BJ (cell line): Measurements from ENCODE around the gene R3HCC1L. TPM values are rescaled to one million over a fixed set of nuclear protein-coding genes. Genes with fewer than 3 reads are reported as not detected.

ENCODE experiments used
- CTCF ChIA-PET: fragments of 350-600 bp; formaldehyde crosslinking; extraction: SDS; loops from one replicate; lab custom pipeline; 2021; ENCODE audit warnings: antibody characterized with exemption, inconsistent platforms; lab: Yijun Ruan, JAX
- POLR2A ChIA-PET: fragments of 300-600 bp; sonication (Branson Sonifier 250); formaldehyde crosslinking; extraction: SDS; loops from one replicate; lab custom pipeline; 2021; ENCODE audit warnings: antibody characterized with exemption; lab: Charles Lee
- DNase-seq: peaks from one replicate; pipeline ENCODE4 v3.0.0-alpha.2; 2011; ENCODE audit warnings: low read depth
- H3K27me3 ChIP-seq: 2 replicates; pipeline ENCODE4 v1.6.0; 2011; ENCODE audit warnings: low read length; ENCODE audit not compliant: control insufficient read depth, insufficient read depth
- H3K36me3 ChIP-seq: 2 replicates; pipeline ENCODE4 v1.5.1; 2011; ENCODE audit warnings: low read length; ENCODE audit not compliant: control insufficient read depth, insufficient read depth
- H3K4me3 ChIP-seq: 2 replicates; pipeline ENCODE4 v1.5.1; 2011; ENCODE audit warnings: low read depth, mild to moderate bottlenecking, control low read depth, low read length
- polyA plus RNA-seq: library from polyadenylated mRNA; depleted of rRNA; stranded (reverse); fragments of >200 nt; gene quantifications from 2 replicates; pipeline ENCODE4 v1.2.3, GENCODE V29; 2011
- TF ChIP-seq, protein P1 (sequence below): IDR thresholded peaks from 2 replicates; pipeline ENCODE4 v1.5.1; 2011; ENCODE audit warnings: low read depth, mild to moderate bottlenecking, control low read depth, inconsistent platforms, low read length, moderate library complexity; ENCODE audit not compliant: insufficient read depth

Gene R3HCC1L
- polyA plus RNA-seq, 1 experiment, result 5.6 TPM

- CTCF ChIA-PET, result interaction anchor here (1.0 to 6.4 kb wide), 6 partner anchors 65 to 162 kb away, joined by 3 to 64 read pairs (median 16); no protein-coding TSS in a partner anchor
These were observed 109.7 kb downstream of the R3HCC1L start for GRCh38 chr10:98244141-98244540.

GRCh38 chr10:98244586-98244985 is 110.1 kb downstream of the R3HCC1L start:
- no peak for DNase-seq
- ChIA-PET CTCF (interaction anchor here (0.7 to 6.4 kb wide), 4 partner anchors 65 to 150 kb away, joined by 3 to 64 read pairs (median 16); no protein-coding TSS in a partner anchor), POLR2A (no interaction called here)
- H3K27me3 ChIP-seq, result no peaks in the 10 kb centered on the region
- TF ChIP-seq, protein P1, sequence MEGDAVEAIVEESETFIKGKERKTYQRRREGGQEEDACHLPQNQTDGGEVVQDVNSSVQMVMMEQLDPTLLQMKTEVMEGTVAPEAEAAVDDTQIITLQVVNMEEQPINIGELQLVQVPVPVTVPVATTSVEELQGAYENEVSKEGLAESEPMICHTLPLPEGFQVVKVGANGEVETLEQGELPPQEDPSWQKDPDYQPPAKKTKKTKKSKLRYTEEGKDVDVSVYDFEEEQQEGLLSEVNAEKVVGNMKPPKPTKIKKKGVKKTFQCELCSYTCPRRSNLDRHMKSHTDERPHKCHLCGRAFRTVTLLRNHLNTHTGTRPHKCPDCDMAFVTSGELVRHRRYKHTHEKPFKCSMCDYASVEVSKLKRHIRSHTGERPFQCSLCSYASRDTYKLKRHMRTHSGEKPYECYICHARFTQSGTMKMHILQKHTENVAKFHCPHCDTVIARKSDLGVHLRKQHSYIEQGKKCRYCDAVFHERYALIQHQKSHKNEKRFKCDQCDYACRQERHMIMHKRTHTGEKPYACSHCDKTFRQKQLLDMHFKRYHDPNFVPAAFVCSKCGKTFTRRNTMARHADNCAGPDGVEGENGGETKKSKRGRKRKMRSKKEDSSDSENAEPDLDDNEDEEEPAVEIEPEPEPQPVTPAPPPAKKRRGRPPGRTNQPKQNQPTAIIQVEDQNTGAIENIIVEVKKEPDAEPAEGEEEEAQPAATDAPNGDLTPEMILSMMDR, result no peak
- no peak overlapping the region for H3K4me3 ChIP-seq
- peaks cover 13% of the 10 kb centered on the region for H3K36me3 ChIP-seq

More at GRCh38 chr10:98244141-98244540, 109.7 kb downstream of the R3HCC1L start:
- Histone ChIP-seq H3K4me3 (no peak overlapping the region), H3K36me3 (peaks cover 13% of the 10 kb centered on the region), H3K27me3 (no peaks in the 10 kb centered on the region)
- TF ChIP-seq, protein P1, result no peak
- POLR2A ChIA-PET, result interaction anchor here (0.6 kb wide), 1 partner anchor 713 kb away, joined by 3 read pairs; no protein-coding TSS in a partner anchor
- DNase-seq, result no peak

- no peaks in the 10 kb centered on the region for H3K27me3 ChIP-seq
- CTCF ChIA-PET, result interaction anchor here (1.2 to 6.4 kb wide), 5 partner anchors 55 to 178 kb away, joined by 3 to 64 read pairs (median 12); no protein-coding TSS in a partner anchor
- peak; percentile 57 for DNase-seq
These were observed 112.7 kb downstream of the R3HCC1L start for GRCh38 chr10:98246911-98247805.

GRCh38 chr10:98248018-98248417 is 113.6 kb downstream of the R3HCC1L start:
- Histone ChIP-seq H3K4me3 (no peak overlapping the region), H3K27me3 (no peaks in the 10 kb centered on the region), H3K36me3 (peaks cover 30% of the 10 kb centered on the region)
- TF ChIP-seq, protein P1, result no peak
- DNase-seq, result no peak
- CTCF ChIA-PET, result interaction anchor here (0.6 to 6.4 kb wide), 5 partner anchors 15 to 147 kb away, joined by 3 to 64 read pairs (median 12); no protein-coding TSS in a partner anchor
- POLR2A ChIA-PET, result no interaction called here

More at GRCh38 chr10:98246911-98247805, 112.7 kb downstream of the R3HCC1L start:
- peaks cover 24% of the 10 kb centered on the region for H3K36me3 ChIP-seq
- POLR2A ChIA-PET, result interaction anchor here (0.5 kb wide), 1 partner anchor 563 kb away, joined by 5 read pairs; no protein-coding TSS in a partner anchor
- H3K4me3 ChIP-seq, result no peak overlapping the region
- TF ChIP-seq, protein P1, result no peak

DNA sequence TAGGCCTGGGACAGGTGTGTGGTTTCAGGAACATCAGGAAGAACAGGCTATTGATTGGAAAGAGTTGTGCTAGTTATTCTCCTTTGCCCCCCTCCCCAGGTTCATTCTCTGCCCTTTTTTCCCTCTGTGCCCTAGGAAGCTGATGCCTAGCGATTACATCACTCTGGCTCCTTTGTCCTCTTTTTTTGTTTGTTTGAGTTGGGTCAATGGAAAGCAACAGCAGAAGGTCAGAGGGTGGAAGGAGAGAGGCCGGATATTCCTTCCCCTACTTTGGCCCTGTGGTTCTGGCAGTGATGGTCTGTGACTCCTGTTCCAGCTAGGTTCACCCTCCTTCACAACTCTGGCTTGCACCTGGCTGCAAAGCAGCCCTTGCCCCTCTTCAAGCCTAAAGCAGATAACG is 114.7 kb downstream of the R3HCC1L start:
- ChIA-PET POLR2A (interaction anchor here (0.6 kb wide), 1 partner anchor 118 kb away, joined by 3 read pairs; no protein-coding TSS in a partner anchor), CTCF (interaction anchor here (0.8 to 4.9 kb wide), 3 partner anchors 13 to 146 kb away, joined by 3 to 30 read pairs (median 7); no protein-coding TSS in a partner anchor)
- DNase-seq, result no peak
- TF ChIP-seq, protein P1, result no peak
- Histone ChIP-seq H3K36me3 (peaks cover 34% of the 10 kb centered on the region), H3K27me3 (no peaks in the 10 kb centered on the region), H3K4me3 (no peak overlapping the region)
